WI38 (cell line): ENCODE results near the gene KIAA1755.

Experiments used
- H3K4me3 ChIP-seq: 2 replicates; pipeline ENCODE4 v1.5.1; 2011; ENCODE audit warnings: low read depth, mild to moderate bottlenecking, control low read depth, low read length
- TF ChIP-seq, protein P1 (sequence below): IDR thresholded peaks from 2 replicates; pipeline ENCODE4 v1.5.1; 2012; ENCODE audit warnings: low read depth, mild to moderate bottlenecking, control low read depth, low read length

The KIAA1755 gene

GRCh38 chr20:38198238-38198861, 62.2 kb downstream of the KIAA1755 start:
- H3K4me3 ChIP-seq = no peak overlapping the region
- TF ChIP-seq, protein P1, sequence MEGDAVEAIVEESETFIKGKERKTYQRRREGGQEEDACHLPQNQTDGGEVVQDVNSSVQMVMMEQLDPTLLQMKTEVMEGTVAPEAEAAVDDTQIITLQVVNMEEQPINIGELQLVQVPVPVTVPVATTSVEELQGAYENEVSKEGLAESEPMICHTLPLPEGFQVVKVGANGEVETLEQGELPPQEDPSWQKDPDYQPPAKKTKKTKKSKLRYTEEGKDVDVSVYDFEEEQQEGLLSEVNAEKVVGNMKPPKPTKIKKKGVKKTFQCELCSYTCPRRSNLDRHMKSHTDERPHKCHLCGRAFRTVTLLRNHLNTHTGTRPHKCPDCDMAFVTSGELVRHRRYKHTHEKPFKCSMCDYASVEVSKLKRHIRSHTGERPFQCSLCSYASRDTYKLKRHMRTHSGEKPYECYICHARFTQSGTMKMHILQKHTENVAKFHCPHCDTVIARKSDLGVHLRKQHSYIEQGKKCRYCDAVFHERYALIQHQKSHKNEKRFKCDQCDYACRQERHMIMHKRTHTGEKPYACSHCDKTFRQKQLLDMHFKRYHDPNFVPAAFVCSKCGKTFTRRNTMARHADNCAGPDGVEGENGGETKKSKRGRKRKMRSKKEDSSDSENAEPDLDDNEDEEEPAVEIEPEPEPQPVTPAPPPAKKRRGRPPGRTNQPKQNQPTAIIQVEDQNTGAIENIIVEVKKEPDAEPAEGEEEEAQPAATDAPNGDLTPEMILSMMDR = no peak

DNA sequence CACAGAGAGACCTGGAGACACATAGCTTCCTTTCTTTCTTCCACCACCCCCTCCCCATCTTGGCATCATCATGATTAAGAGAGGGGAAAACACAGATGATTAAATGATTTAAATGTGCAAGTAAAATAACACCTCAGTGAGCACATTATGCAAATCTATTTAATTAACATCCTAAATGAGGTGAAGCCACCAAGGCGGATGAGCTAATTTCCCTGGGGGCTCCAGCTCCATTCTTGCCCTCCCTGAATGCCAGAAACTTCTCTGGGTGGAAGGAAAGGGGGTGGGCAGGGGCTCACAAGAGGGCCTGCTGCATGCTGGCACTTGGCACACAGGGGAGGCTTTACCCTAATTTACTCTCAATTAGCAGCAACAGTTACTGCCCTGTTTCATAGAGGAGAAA, 62.9 kb downstream of the KIAA1755 start:
- H3K4me3 ChIP-seq = no peak overlapping the region
- TF ChIP-seq, protein P1 = no peak

DNA sequence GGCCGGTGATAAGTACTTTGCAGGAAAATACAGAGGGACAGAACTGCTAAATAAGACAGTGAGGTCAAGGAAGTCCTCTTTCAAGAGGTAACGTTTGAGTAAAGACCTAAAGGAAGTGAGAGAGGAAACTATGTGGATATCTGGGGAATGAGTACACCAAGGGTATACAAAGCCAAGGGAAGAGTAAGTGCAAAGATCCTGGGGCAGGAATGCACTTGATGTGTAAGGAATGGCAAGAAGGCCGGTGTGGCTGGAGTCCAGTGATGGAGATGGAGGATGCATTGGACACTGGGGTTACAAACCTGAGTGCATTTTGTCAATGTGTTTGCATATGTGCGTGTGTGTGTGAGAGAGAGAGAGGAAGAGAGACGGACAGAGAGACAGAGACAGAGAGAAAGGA, 63.3 kb downstream of the KIAA1755 start:
- no peak overlapping the region for H3K4me3 ChIP-seq
- TF ChIP-seq, protein P1 = no peak

GRCh38 chr20:38196592-38196991, 63.9 kb downstream of the KIAA1755 start:
- no peak overlapping the region for H3K4me3 ChIP-seq
- TF ChIP-seq, protein P1 = no peak

DNA sequence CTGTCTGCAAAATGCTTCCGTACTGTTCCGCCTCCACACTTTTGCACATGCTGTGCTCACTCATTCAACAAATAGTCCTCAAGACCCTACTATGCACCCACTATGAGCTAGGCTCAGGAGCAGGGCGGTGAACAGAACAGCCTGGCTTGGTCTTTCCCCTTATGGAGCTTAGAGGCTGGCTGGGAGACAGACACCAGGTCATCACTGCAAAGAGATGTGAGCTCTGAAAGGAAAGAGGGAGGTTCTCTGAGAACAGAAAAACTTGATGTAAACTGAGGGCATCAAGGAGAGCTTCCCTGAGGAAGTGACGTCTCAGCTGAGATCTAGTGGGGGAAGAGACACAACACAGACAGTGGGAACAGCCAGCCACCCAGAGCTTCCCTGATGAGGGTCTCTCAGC, 64.5 kb downstream of the KIAA1755 start:
- no peak overlapping the region for H3K4me3 ChIP-seq
- TF ChIP-seq, protein P1 = no peak

DNA sequence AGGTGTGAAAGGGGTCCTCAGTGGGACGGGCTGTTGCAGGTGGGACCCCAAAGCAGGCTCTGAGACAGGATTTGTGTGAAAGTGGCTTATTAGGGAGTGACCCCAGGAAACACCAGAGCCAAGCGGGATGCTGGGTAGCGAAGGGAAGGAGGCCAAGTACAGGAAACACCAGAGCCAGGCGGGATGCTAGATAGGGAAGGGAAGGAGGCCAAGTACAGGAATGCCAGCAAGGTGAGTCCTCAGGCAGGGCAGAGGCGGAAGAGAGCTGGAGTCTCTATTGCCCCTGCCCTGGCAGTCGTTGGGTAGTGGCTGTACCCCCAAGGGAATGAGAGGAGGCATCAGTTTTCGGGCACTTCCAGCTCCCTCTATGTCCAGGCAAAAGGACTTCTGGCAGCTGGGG, 65.0 kb downstream of the KIAA1755 start:
- H3K4me3 ChIP-seq = no peak overlapping the region
- TF ChIP-seq, protein P1 = no peak

- no peak overlapping the region for H3K4me3 ChIP-seq
- TF ChIP-seq, protein P1 = no peak
Observed at GRCh38 chr20:38194971-38195504, 65.5 kb downstream of the KIAA1755 start.
